GM23338 (cell line): ENCODE measurements around the gene PPP1R27. TPM values are rescaled to one million over a fixed set of nuclear protein-coding genes. Genes with fewer than 3 reads are reported as not detected.

Experiments
- CTCF ChIP-seq, 2 experiments: fragments of 200-600 bp in 1 of 2; sonication (generic) in 1 of 2; conservative IDR thresholded peaks; 2 replicates each; pipeline versions ENCODE4 v1.5.1 to v1.6.1; 2016 to 2017; ENCODE audit warnings: antibody characterized with exemption in 2 of 2, low read depth in 2 of 2, mild to moderate bottlenecking in 2 of 2, moderate library complexity in 1 of 2
- ETS1 ChIP-seq: IDR thresholded peaks from 2 replicates; pipeline ENCODE4 v1.6.1; 2016; ENCODE audit warnings: antibody characterized with exemption
- EZH2 ChIP-seq: fragments of 200-600 bp; sonication (generic); IDR thresholded peaks from one replicate; pipeline ENCODE4 v1.8.0; 2017; ENCODE audit warnings: antibody characterized with exemption, mild to moderate bottlenecking, low read depth; ENCODE audit not compliant: unreplicated experiment
- EZH2phosphoT487 ChIP-seq: fragments of 200-600 bp; sonication (generic); IDR thresholded peaks from one replicate; pipeline ENCODE4 v1.8.1; 2018; ENCODE audit warnings: antibody characterized with exemption; ENCODE audit not compliant: unreplicated experiment
- JUNB ChIP-seq: IDR thresholded peaks from one replicate; pipeline ENCODE4 v1.6.1; 2016; ENCODE audit warnings: antibody characterized with exemption; ENCODE audit not compliant: unreplicated experiment
- NANOG ChIP-seq: IDR thresholded peaks from 2 replicates; pipeline ENCODE4 v1.6.1; 2016; ENCODE audit warnings: antibody characterized with exemption, borderline replicate concordance
- POLR2AphosphoS5 ChIP-seq: IDR thresholded peaks from 2 replicates; pipeline ENCODE4 v1.6.1; 2016; ENCODE audit warnings: antibody characterized with exemption, low read depth
- REST ChIP-seq: IDR thresholded peaks from one replicate; pipeline ENCODE4 v1.6.1; 2018; ENCODE audit warnings: antibody characterized with exemption; ENCODE audit not compliant: unreplicated experiment
- ZNF462 ChIP-seq: fragments of 250-450 bp; sonication (Bioruptor Pico); IDR thresholded peaks from 2 replicates; pipeline ENCODE4 v1.5.0; 2020; ENCODE audit warnings: mild to moderate bottlenecking, moderate library complexity
- polyA plus RNA-seq: library from polyadenylated mRNA; unstranded; fragments of >200 nt; fragmentation: Nextera tagmentation; extraction: Ambion mirVana; gene quantifications from 2 replicates; pipeline ENCODE4 v1.2.1, GENCODE V29; 2016
- total RNA-seq: library from RNA; depleted of rRNA; stranded (reverse); fragments of >200 nt; shearing (Covaris generic); gene quantifications from 2 replicates; pipeline ENCODE4 v1.2.3, GENCODE V29; 2014

The PPP1R27 gene
- total and polyA plus RNA-seq, 2 experiments from 2014 or later = 0.65 TPM; not detected in 1

- TF ChIP-seq ZNF462 (CRISPR knock-in tag) (no peak), EZH2 (no peak), JUNB (no peak), REST (no peak), ETS1 (no peak), POLR2AphosphoS5 (no peak), EZH2phosphoT487 (no peak), NANOG (no peak), CTCF (conservative IDR thresholded peaks at IDR 0.05; ENCODE audit: low read depth in 2 of 2) (no peak)
Observed at GRCh38 chr17:81813861-81814683, 20.8 kb downstream of the PPP1R27 start (continued).
